Esophagus squamous epithelium (tissue), 5 donors: Measurements from ENCODE around the gene RBM34. TPM values are rescaled to one million over a fixed set of nuclear protein-coding genes. Genes with fewer than 3 reads are reported as not detected.

Source experiments
- DNase-seq: peaks from one replicate; lab custom pipeline; 2025; lab: John Stamatoyannopoulos, UW
- H3K27ac ChIP-seq, 4 donors: fragments of 200-600 bp; sonication (generic); one replicate each; pipeline ENCODE4 v1.5.1; 2016 to 2019; ENCODE audit warnings: mild to moderate bottlenecking in 1 of 4
- H3K27me3 ChIP-seq, 4 donors: fragments of 200-600 bp; sonication (generic); 1 replicate in 3 of 4; 2 replicates in 1 of 4; pipeline versions ENCODE4 v1.5.1 to v1.6.0; 2017 to 2021; ENCODE audit warnings: antibody characterized with exemption in 1 of 4
- H3K36me3 ChIP-seq, 3 donors: fragments of 200-600 bp; sonication (generic); one replicate each; pipeline ENCODE4 v1.5.1; 2016 to 2019
- H3K4me1 ChIP-seq, 3 donors: fragments of 200-600 bp; sonication (generic); one replicate each; pipeline ENCODE4 v1.5.1; 2017 to 2019
- H3K4me3 ChIP-seq, 4 donors: fragments of 200-600 bp; sonication (generic); 1 replicate in 3 of 4; 2 replicates in 1 of 4; pipeline ENCODE4 v1.5.1; 2016 to 2019; ENCODE audit warnings: mild to moderate bottlenecking in 2 of 4, moderate library complexity in 1 of 4
- H3K9me3 ChIP-seq, 3 donors: fragments of 200-600 bp; sonication (generic); one replicate each; pipeline ENCODE4 v1.5.1; 2016 to 2019
- CTCF ChIP-seq, 6 experiments: fragments of 450-650 bp in 4 of 6; fragments of 200-600 bp in 2 of 6; sonication (generic) in 2 of 6; IDR thresholded peaks; one replicate each; pipeline ENCODE4 v1.5.1; 2016 to 2019; ENCODE audit warnings: antibody characterized with exemption in 6 of 6, mild to moderate bottlenecking in 4 of 6, moderate library complexity in 4 of 6
- POLR2A ChIP-seq, 4 donors: fragments of 450-650 bp; IDR thresholded peaks; one replicate each; pipeline ENCODE4 v1.6.1; 2017; ENCODE audit warnings: antibody characterized with exemption in 4 of 4, mild to moderate bottlenecking in 4 of 4, moderate library complexity in 3 of 4
- WGBS, 2 donors: methylation state at CpG; one replicate each; pipeline ENCODE4 v1.1.5; 2018; 5-methylcytosine and 5-hydroxymethylcytosine counted together
- intact Hi-C: fragments of 100-400 bp; cut with DNase I; formaldehyde crosslinking; loops from one replicate; pipeline ENCODE4 v1.15.0; 2022
- total RNA-seq, 4 donors: library from RNA; depleted of rRNA; stranded (reverse); fragments of >200 nt; gene quantifications; one replicate each; pipeline ENCODE4 v1.1.0, GENCODE V29; 2016
- donor health status: DM: yes; HTN: yes; CAD: no.

The RBM34 gene
- total RNA-seq, 4 donors from 2014 or later: 38.8 to 54.2 (median 40.5) TPM

- TF ChIP-seq CTCF (IDR thresholded peaks at IDR 0.05) (no peak), POLR2A (IDR thresholded peaks at IDR 0.05) (no peak)
- peaks cover 4 to 86% (median 20%) of the 10 kb centered on the region in 3 donors for H3K36me3 ChIP-seq
Observed at GRCh38 chr1:235134171-235134570, 26.9 kb downstream of the RBM34 start.

GRCh38 chr1:235133086-235133485 lies 28.0 kb downstream of the RBM34 start:
- 74 to 86% methylated on average over 3 of the region's 3 CpGs for WGBS, 2 donors
- Histone ChIP-seq H3K27ac (no peak overlapping the region), H3K27me3 (no peaks in the 10 kb centered on the region), H3K9me3 (no peaks in the 10 kb centered on the region), H3K36me3 (peaks cover 4 to 75% (median 20%) of the 10 kb centered on the region in 3 donors), H3K4me1 (peaks cover 0 to 7% (median 2%) of the 10 kb centered on the region in 3 donors), H3K4me3 (no peak overlapping the region)
- DNase-seq: no peak
- TF ChIP-seq CTCF (IDR thresholded peaks at IDR 0.05): no peak
- no peak for TF ChIP-seq POLR2A (IDR thresholded peaks at IDR 0.05)
- intact Hi-C loops: no loop called here

More at GRCh38 chr1:235134171-235134570, 26.9 kb downstream of the RBM34 start:
- 92 to 94% methylated on average over 11 to 12 of the region's 12 CpGs for WGBS, 2 donors
- Histone ChIP-seq H3K4me1 (peaks cover 0 to 4% (median 2%) of the 10 kb centered on the region in 3 donors), H3K9me3 (no peaks in the 10 kb centered on the region), H3K4me3 (no peak overlapping the region), H3K27ac (no peak overlapping the region), H3K27me3 (no peaks in the 10 kb centered on the region)
- intact Hi-C loops: no loop called here
- DNase-seq: no peak

GRCh38 chr1:235131961-235132360 lies 29.1 kb downstream of the RBM34 start:
- no peaks in the 10 kb centered on the region for H3K27me3 ChIP-seq
- H3K27ac ChIP-seq: no peak overlapping the region
- peaks cover 0 to 64% (median 17%) of the 10 kb centered on the region in 3 donors for H3K36me3 ChIP-seq
- H3K9me3 ChIP-seq: no peaks in the 10 kb centered on the region
- no peak for TF ChIP-seq CTCF (IDR thresholded peaks at IDR 0.05)
- TF ChIP-seq POLR2A (IDR thresholded peaks at IDR 0.05): no peak
- peaks cover under 1 to 18% (median 3%) of the 10 kb centered on the region in 3 donors for H3K4me1 ChIP-seq
- 78 to 80% methylated on average over 6 of the region's 6 CpGs for WGBS, 2 donors
- no peak overlapping the region for H3K4me3 ChIP-seq
- no peak for DNase-seq
- intact Hi-C loops: no loop called here

- intact Hi-C loops: no loop called here
- TF ChIP-seq POLR2A (IDR thresholded peaks at IDR 0.05) (no peak), CTCF (IDR thresholded peaks at IDR 0.05) (no peak)
- H3K4me1 ChIP-seq: peaks cover 6 to 29% (median 13%) of the 10 kb centered on the region in 3 donors
- WGBS, 2 donors: 71 to 90% methylated on average over 7 of the region's 7 CpGs
- DNase-seq: no peak
- H3K4me3 ChIP-seq: no peak overlapping the region
- no peak overlapping the region for H3K27ac ChIP-seq
- H3K9me3 ChIP-seq: no peaks in the 10 kb centered on the region
- H3K27me3 ChIP-seq: no peaks in the 10 kb centered on the region
- H3K36me3 ChIP-seq: peaks cover 0 to 62% (median 10%) of the 10 kb centered on the region in 3 donors
Observed at GRCh38 chr1:235130766-235131270, 30.2 kb downstream of the RBM34 start.

GRCh38 chr1:235129774-235130570 lies 31.1 kb downstream of the RBM34 start:
- 75 to 89% methylated on average over 3 to 4 of the region's 4 CpGs for WGBS, 2 donors
- H3K4me3 ChIP-seq: no peak overlapping the region
- no peak for DNase-seq
- no peak overlapping the region for H3K27ac ChIP-seq
- intact Hi-C loops: no loop called here
- TF ChIP-seq CTCF (IDR thresholded peaks at IDR 0.05): no peak
- TF ChIP-seq POLR2A (IDR thresholded peaks at IDR 0.05): no peak
- H3K36me3 ChIP-seq: peaks cover 0 to 60% (median 2%) of the 10 kb centered on the region in 3 donors
- H3K9me3 ChIP-seq: no peaks in the 10 kb centered on the region
- peaks cover 6 to 38% (median 16%) of the 10 kb centered on the region in 3 donors for H3K4me1 ChIP-seq
- no peaks in the 10 kb centered on the region for H3K27me3 ChIP-seq
